HG03095 (cell line): ENCODE measurements around the gene FER.
A peak's percentile ranks its signal among the peaks of the same experiment; 100 is the strongest.

Experiments used
- ATAC-seq: cut with Tn5 transposase; IDR thresholded peaks from one replicate; pipeline ENCODE4 v1.9.1; 2021; ENCODE audit warnings: moderate library complexity; ENCODE audit not compliant: unreplicated experiment

FER gene

GRCh38 chr5:109099081-109099480 is 351.4 kb downstream of the FER start:
- ATAC-seq, result no peak

GRCh38 chr5:109100971-109101370 is 353.3 kb downstream of the FER start:
- ATAC-seq, result no peak

GRCh38 chr5:109102096-109102690 is 354.5 kb downstream of the FER start:
- no peak for ATAC-seq

GRCh38 chr5:109105631-109106267 is 358.1 kb downstream of the FER start:
- ATAC-seq, result no peak

GRCh38 chr5:109111680-109112079 is 364.0 kb downstream of the FER start:
- ATAC-seq, result no peak

DNA sequence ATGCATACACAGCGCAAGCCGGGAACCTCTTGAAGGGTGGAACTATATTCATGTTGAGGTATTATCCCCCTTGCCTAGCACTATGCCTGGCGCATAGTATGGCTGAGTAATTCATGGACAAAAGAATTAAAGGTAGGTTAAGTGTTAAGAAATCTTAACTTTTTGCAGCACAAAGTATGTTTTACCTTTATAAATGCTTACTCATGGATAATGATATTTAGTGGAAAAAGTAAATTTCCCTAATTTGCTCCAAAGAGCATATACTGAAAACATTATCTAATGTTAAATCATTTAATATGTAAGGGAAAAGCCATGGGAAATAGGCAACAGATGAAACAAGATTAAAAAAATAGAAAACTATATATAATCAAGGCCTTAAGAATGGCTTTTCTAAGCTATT is 365.9 kb downstream of the FER start:
- ATAC-seq, result no peak

DNA sequence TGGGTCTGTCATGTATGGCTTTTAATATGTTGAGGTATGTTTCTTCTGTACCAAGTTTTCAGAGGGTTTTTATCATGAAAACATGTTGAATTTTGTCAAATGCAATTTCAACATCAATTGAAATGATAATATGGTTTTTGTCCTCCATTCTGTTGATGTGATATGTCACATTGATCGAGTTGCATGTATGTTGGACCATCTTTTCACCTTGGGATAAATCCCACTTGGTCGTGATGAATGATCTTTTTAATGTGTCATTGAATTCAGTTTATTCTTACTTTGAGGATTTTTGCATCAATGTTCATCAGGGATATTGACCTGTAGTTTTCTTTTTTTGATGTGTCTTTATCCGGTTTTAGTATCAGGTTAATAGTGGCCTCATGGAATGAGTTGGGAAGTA is 373.5 kb downstream of the FER start:
- ATAC-seq, result no peak

GRCh38 chr5:109125755-109126429 is 378.2 kb downstream of the FER start:
- ATAC-seq, result no peak

GRCh38 chr5:109126481-109126880 is 378.8 kb downstream of the FER start:
- ATAC-seq, result no peak

GRCh38 chr5:109136906-109137305 is 389.2 kb downstream of the FER start:
- ATAC-seq, result no peak

DNA sequence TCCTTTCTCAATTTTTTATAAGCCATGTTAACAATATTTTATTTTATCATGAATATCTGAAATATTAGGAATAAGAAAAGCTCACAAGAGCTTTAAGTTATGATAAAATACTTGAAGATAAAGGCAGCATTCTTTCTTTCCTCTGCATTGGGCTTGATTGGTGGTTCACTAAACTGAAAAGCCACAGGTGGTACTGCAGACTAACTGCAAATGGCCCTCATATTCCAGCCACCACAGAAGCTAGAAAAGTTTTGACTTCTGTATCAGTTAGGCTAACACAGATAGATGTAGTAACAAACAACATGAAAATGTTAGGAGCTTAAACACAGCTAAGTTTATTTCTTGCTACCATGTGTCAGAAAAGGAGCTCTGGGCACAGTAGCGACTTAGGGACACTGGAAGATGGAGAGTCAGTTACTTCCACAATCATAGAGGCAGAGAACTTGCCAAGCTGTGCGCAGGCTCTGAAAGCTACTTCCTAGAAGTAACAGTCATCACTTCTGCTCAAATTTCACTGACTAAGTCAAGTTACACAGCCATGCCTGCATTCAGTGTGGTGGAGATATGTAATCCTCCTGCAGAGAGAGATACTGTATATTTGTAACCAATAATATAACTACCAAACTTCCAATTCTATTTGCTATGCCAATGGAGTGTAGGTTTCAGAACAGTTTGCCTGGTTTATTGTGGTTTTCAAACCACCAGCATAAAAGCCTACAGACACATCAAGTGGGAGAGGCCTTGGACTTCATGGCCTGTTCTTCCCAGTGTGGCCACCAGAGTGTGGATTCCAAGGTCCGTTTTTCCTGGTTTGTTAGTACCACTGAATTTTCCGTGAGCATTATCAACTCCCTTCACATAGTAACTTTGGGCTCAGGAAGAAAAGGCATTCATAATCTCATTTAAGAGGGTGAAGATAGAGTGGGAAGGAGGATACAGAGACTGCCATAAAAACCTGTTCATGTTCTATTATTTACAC is 393.8 kb downstream of the FER start:
- no peak for ATAC-seq

- ATAC-seq, result no peak
These were observed 395.3 kb downstream of the FER start for GRCh38 chr5:109143031-109143430.

- ATAC-seq, result no peak
These were observed 397.4 kb downstream of the FER start for GRCh38 chr5:109145139-109145538.

DNA sequence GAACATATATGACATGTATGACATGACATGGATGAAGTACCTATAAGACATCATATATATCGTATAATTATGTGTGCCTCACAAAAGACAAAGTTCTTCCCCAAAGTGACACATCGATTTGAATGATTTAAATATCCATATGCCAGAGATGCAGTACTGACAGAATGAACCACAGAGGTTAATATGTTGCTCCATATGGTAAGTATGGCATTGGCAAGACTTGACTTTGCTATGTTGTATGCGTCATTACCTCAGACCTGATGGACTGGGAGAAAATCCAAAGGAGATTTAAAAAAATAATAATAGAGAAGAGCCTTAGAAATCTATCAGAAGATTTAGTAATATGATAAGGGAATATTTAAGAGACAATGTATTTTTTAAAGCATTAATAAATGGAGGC is 398.9 kb downstream of the FER start:
- no peak for ATAC-seq

- ATAC-seq, result no peak
These were observed 404.9 kb downstream of the FER start for GRCh38 chr5:109152565-109152964.

DNA sequence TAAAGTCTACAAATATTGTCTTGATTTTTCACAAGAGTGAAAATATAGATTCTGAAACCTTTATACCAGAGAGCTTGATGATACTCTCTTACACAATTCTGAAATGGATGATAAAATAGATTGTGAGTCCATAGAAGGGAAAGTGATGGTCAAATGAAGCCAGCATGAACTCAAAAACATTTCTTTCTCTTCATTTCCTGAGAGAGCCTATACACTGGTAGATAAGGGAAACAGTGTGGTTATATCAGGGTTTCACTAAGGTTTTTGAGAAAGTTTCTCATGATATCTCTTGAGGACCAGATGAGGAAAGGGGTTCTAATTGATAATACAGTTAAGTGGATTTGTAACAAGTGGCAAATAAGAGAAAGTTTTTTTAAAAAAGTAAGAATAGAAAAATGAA is 407.9 kb downstream of the FER start:
- no peak for ATAC-seq

DNA sequence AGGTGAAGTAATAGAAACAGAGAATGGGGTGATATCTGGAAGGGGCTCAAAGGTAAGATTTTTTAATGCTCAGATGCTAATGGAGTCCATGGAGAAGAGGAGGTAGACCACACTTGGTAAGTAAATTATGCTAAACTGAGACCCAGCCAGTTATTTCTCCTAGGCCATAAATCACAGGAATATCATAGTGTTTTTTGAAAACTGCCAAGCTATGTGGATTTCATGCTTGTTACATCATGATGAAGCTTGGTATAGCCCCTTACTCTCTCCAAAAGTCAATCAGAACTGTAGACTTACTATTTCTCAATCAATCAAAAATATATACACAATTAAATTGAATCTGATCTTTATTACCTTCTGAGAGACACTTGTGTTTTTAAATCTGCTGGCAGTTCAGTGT is 409.2 kb downstream of the FER start:
- ATAC-seq, result no peak

GRCh38 chr5:109160468-109160867 is 412.8 kb downstream of the FER start:
- no peak for ATAC-seq

GRCh38 chr5:109161914-109162683 is 414.4 kb downstream of the FER start:
- ATAC-seq, result peak; percentile 73

GRCh38 chr5:109163336-109163735 is 415.6 kb downstream of the FER start:
- no peak for ATAC-seq

DNA sequence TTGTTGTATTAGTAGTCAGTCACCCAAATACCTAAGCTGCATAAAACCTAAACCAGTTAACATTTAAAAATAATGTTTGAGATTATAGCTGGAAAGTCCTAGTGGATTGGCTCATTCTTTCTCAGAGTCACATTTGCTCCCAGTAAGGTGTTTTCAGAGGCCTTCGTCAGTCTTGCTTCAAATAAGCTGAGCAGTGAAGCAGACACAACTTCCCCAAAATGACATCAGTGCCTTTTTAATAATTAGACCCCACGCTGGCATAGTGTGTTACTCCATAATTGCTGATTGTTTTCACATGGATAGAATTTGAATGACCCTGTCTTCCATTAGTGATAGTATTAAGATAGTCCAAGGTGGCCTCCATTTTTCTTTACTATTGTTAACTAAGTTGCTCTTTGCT is 416.3 kb downstream of the FER start:
- ATAC-seq, result no peak
